HepG2 (cell line): ENCODE data around the gene UBE2B. TPM values are rescaled to one million over a fixed set of nuclear protein-coding genes. Genes with fewer than 3 reads are reported as not detected.

Source experiments
- POGZ ChIP-seq: sonication (generic); formaldehyde crosslinking; IDR thresholded peaks from 2 replicates; pipeline ENCODE4 v1.4.0; 2020; ENCODE audit warnings: mild to moderate bottlenecking, missing genetic modification reagents
- RBFOX2 ChIP-seq: fragments of 200-400 bp; formaldehyde crosslinking; IDR thresholded peaks from 2 replicates; pipeline ENCODE4 v1.6.1; 2017; ENCODE audit warnings: low read depth, mild to moderate bottlenecking, low read length
- SOX6 ChIP-seq, 2 experiments: fragments of 450-650 bp in 1 of 2; sonication (generic) in 1 of 2; formaldehyde crosslinking in 1 of 2; IDR thresholded peaks; 2 replicates each; pipeline versions ENCODE4 v1.4.0 to v1.6.1; 2017 to 2020; ENCODE audit warnings: antibody characterized with exemption in 1 of 2, mild to moderate bottlenecking in 1 of 2, missing genetic modification reagents in 1 of 2
- SRSF1 ChIP-seq: fragments of 200-400 bp; formaldehyde crosslinking; optimal IDR thresholded peaks from 2 replicates; pipeline ENCODE3; 2017; ENCODE audit warnings: mild to moderate bottlenecking, low read depth, low read length, moderate library complexity
- SRY ChIP-seq: sonication (generic); formaldehyde crosslinking; IDR thresholded peaks from 2 replicates; pipeline ENCODE4 v1.8.0; 2022; ENCODE audit warnings: mild to moderate bottlenecking, missing genetic modification reagents
- TAF1 ChIP-seq: sonication (generic); formaldehyde crosslinking; IDR thresholded peaks from 2 replicates; pipeline ENCODE4 v1.4.0; 2020; ENCODE audit warnings: missing genetic modification reagents
- TAF15 ChIP-seq: fragments of 200-400 bp; formaldehyde crosslinking; IDR thresholded peaks from one replicate; pipeline ENCODE4 v1.6.1; 2018; ENCODE audit warnings: mild to moderate bottlenecking, low read depth, low read length; ENCODE audit not compliant: poor library complexity, severe bottlenecking
- ZBTB42 ChIP-seq: sonication (generic); formaldehyde crosslinking; IDR thresholded peaks from 2 replicates; pipeline ENCODE4 v1.5.0; 2020; ENCODE audit warnings: mild to moderate bottlenecking, missing genetic modification reagents
- ZNF460 ChIP-seq: sonication (generic); formaldehyde crosslinking; IDR thresholded peaks from 2 replicates; pipeline ENCODE4 v1.5.1; 2020; ENCODE audit warnings: missing genetic modification reagents, mild to moderate bottlenecking, borderline replicate concordance
- polyA plus RNA-seq, 8 experiments: library from polyadenylated mRNA; depleted of rRNA in 3 of 8; stranded (reverse) in 7 of 8; unstranded in 1 of 8; fragments of >200 nt; fragmentation: Illumina TruSeq in 4 of 8; extraction: Trizol in 4 of 8; gene quantifications; 2 replicates each; pipeline versions ENCODE4 v1.2.1 to v1.2.3, GENCODE V29; 2011 to 2016; ENCODE audit warnings: low read depth in 4 of 8, missing spikeins in 1 of 8, mixed read lengths in 1 of 8; ENCODE audit not compliant: insufficient read depth in 1 of 8
- total RNA-seq, 5 experiments: library from RNA; depleted of rRNA; stranded (reverse); fragments of >200 nt; fragmentation: Illumina TruSeq; extraction: Trizol; gene quantifications; 2 replicates each; pipeline ENCODE4 v1.2.3, GENCODE V29; 2016; ENCODE audit warnings: low read depth in 1 of 5
- TF ChIP-seq, protein P1 (sequence below): sonication (generic); formaldehyde crosslinking; IDR thresholded peaks from 2 replicates; pipeline ENCODE4 v1.4.0; 2020; ENCODE audit warnings: missing genetic modification reagents
- TF ChIP-seq, protein P2 (sequence below): sonication (generic); formaldehyde crosslinking; IDR thresholded peaks from 2 replicates; pipeline ENCODE4 v1.4.0; 2020; ENCODE audit warnings: missing genetic modification reagents
- TF ChIP-seq, protein P3 (sequence below): sonication (generic); formaldehyde crosslinking; IDR thresholded peaks from 2 replicates; pipeline ENCODE4 v1.5.0; 2020; ENCODE audit warnings: missing genetic modification reagents, mild to moderate bottlenecking, borderline replicate concordance
- TF ChIP-seq, protein P4 (sequence below): sonication (generic); formaldehyde crosslinking; IDR thresholded peaks from 2 replicates; pipeline ENCODE4 v1.4.0; 2020; ENCODE audit warnings: missing genetic modification reagents

The UBE2B gene
- total and polyA plus RNA-seq, 2 of the 13 experiments (the other 11 are each of a cell fraction or from before 2014, with no cell fraction given): 25.2 to 56.0 TPM

DNA sequence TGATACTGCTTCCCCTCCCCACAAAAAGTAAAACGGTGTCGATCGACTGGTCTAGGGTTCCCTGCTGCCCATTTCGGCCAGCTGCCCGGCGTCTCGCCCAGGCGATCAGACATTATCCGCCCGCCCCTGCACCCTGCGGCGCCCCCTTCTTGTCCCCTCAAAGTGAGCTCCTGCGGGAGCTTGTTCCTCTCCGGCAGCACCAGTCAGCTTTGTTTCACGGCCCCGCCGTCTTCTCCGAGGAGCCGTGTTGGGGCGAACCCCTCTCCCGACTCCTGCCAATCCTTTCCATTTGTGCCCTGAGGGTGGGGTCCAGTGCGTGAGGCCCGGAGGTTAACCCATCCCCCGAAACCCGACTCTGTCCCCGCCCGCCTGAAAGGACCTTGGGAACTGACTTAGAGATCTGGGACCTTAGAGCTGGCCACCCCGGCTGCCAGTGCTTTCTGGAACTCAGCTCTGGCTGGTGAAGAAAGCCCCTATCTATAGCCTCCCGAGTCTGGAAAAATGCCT is 518 bp downstream of the UBE2B start (continued):
- TF ChIP-seq, protein P1, sequence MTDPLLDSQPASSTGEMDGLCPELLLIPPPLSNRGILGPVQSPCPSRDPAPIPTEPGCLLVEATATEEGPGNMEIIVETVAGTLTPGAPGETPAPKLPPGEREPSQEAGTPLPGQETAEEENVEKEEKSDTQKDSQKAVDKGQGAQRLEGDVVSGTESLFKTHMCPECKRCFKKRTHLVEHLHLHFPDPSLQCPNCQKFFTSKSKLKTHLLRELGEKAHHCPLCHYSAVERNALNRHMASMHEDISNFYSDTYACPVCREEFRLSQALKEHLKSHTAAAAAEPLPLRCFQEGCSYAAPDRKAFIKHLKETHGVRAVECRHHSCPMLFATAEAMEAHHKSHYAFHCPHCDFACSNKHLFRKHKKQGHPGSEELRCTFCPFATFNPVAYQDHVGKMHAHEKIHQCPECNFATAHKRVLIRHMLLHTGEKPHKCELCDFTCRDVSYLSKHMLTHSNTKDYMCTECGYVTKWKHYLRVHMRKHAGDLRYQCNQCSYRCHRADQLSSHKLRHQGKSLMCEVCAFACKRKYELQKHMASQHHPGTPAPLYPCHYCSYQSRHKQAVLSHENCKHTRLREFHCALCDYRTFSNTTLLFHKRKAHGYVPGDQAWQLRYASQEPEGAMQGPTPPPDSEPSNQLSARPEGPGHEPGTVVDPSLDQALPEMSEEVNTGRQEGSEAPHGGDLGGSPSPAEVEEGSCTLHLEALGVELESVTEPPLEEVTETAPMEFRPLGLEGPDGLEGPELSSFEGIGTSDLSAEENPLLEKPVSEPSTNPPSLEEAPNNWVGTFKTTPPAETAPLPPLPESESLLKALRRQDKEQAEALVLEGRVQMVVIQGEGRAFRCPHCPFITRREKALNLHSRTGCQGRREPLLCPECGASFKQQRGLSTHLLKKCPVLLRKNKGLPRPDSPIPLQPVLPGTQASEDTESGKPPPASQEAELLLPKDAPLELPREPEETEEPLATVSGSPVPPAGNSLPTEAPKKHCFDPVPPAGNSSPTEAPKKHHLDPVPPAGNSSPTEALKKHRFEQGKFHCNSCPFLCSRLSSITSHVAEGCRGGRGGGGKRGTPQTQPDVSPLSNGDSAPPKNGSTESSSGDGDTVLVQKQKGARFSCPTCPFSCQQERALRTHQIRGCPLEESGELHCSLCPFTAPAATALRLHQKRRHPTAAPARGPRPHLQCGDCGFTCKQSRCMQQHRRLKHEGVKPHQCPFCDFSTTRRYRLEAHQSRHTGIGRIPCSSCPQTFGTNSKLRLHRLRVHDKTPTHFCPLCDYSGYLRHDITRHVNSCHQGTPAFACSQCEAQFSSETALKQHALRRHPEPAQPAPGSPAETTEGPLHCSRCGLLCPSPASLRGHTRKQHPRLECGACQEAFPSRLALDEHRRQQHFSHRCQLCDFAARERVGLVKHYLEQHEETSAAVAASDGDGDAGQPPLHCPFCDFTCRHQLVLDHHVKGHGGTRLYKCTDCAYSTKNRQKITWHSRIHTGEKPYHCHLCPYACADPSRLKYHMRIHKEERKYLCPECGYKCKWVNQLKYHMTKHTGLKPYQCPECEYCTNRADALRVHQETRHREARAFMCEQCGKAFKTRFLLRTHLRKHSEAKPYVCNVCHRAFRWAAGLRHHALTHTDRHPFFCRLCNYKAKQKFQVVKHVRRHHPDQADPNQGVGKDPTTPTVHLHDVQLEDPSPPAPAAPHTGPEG (CRISPR knock-in tag): peak; percentile 93
- TF ChIP-seq RBFOX2 (peak; percentile 29), ZBTB42 (0 out of 2 replicates have a peak, but pooled peaks have one; percentile 64), TAF15 (no peak), ZNF460 (CRISPR knock-in tag) (no peak), POGZ (no peak), TAF1 (CRISPR knock-in tag) (peak; percentile 44; the same call in 1 of the 2 replicates), SRY (0 out of 2 replicates have a peak, but pooled peaks have one; percentile 31), SOX6 (IDR thresholded peaks at IDR 0.05) (no peak), SOX6 (CRISPR knock-in tag; IDR thresholded peaks at IDR 0.05) (peak; percentile 24; the same call in 1 of the 2 replicates), SRSF1 (peak; percentile 46)
- TF ChIP-seq, protein P2, sequence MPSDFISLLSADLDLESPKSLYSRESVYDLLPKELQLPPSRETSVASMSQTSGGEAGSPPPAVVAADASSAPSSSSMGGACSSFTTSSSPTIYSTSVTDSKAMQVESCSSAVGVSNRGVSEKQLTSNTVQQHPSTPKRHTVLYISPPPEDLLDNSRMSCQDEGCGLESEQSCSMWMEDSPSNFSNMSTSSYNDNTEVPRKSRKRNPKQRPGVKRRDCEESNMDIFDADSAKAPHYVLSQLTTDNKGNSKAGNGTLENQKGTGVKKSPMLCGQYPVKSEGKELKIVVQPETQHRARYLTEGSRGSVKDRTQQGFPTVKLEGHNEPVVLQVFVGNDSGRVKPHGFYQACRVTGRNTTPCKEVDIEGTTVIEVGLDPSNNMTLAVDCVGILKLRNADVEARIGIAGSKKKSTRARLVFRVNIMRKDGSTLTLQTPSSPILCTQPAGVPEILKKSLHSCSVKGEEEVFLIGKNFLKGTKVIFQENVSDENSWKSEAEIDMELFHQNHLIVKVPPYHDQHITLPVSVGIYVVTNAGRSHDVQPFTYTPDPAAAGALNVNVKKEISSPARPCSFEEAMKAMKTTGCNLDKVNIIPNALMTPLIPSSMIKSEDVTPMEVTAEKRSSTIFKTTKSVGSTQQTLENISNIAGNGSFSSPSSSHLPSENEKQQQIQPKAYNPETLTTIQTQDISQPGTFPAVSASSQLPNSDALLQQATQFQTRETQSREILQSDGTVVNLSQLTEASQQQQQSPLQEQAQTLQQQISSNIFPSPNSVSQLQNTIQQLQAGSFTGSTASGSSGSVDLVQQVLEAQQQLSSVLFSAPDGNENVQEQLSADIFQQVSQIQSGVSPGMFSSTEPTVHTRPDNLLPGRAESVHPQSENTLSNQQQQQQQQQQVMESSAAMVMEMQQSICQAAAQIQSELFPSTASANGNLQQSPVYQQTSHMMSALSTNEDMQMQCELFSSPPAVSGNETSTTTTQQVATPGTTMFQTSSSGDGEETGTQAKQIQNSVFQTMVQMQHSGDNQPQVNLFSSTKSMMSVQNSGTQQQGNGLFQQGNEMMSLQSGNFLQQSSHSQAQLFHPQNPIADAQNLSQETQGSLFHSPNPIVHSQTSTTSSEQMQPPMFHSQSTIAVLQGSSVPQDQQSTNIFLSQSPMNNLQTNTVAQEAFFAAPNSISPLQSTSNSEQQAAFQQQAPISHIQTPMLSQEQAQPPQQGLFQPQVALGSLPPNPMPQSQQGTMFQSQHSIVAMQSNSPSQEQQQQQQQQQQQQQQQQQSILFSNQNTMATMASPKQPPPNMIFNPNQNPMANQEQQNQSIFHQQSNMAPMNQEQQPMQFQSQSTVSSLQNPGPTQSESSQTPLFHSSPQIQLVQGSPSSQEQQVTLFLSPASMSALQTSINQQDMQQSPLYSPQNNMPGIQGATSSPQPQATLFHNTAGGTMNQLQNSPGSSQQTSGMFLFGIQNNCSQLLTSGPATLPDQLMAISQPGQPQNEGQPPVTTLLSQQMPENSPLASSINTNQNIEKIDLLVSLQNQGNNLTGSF: 0 out of 2 replicates have a peak, but pooled peaks have one; percentile 38
- TF ChIP-seq, protein P3, sequence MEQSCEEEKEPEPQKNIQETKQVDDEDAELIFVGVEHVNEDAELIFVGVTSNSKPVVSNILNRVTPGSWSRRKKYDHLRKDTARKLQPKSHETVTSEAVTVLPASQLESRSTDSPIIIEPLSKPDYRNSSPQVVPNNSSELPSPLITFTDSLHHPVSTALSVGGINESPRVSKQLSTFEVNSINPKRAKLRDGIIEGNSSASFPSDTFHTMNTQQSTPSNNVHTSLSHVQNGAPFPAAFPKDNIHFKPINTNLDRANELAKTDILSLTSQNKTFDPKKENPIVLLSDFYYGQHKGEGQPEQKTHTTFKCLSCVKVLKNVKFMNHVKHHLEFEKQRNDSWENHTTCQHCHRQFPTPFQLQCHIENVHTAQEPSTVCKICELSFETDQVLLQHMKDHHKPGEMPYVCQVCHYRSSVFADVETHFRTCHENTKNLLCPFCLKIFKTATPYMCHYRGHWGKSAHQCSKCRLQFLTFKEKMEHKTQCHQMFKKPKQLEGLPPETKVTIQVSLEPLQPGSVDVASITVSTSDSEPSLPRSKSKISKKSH (CRISPR knock-in tag): 0 out of 2 replicates have a peak, but pooled peaks have one; percentile 50
- TF ChIP-seq, protein P4, sequence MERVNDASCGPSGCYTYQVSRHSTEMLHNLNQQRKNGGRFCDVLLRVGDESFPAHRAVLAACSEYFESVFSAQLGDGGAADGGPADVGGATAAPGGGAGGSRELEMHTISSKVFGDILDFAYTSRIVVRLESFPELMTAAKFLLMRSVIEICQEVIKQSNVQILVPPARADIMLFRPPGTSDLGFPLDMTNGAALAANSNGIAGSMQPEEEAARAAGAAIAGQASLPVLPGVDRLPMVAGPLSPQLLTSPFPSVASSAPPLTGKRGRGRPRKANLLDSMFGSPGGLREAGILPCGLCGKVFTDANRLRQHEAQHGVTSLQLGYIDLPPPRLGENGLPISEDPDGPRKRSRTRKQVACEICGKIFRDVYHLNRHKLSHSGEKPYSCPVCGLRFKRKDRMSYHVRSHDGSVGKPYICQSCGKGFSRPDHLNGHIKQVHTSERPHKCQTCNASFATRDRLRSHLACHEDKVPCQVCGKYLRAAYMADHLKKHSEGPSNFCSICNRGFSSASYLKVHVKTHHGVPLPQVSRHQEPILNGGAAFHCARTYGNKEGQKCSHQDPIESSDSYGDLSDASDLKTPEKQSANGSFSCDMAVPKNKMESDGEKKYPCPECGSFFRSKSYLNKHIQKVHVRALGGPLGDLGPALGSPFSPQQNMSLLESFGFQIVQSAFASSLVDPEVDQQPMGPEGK (CRISPR knock-in tag): peak; percentile 54; the same call in 1 of the 2 replicates
